ENCODE data around the gene CTPS1. TPM values are rescaled to one million over a fixed set of nuclear protein-coding genes. Genes with fewer than 3 reads are reported as not detected.

CTPS1 gene
- total and polyA plus RNA-seq, 2 experiments from 2014 or later, result 19.8 to 30.3 TPM

DNA sequence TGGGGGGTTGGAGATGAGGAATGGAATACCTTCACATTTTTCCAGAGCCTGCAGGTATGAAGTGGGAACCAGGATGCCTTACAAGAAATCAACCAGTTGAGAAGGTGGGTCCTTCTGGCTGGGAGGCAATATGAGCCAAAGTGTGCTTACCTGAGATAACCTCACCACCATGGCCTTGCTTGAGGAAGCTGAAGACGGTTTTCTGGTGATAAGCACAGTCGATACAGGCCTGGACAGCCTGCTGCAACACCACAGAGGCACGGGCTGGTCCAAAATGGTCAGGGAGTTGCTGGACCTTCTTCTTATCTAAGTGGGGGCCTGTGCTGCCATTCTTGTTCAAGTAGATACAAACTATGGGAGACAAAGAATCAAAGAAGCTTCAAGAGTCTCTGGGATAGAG, 69.0 kb downstream of the CTPS1 start:
- H3K79me2 ChIP-seq (ENCODE audit: insufficient read depth), result no peaks in the 10 kb centered on the region
- TF ChIP-seq EZH2phosphoT487 (IDR thresholded peaks at IDR 0.05; ENCODE audit: insufficient read depth, low read depth) (no peak), EZH2 (IDR thresholded peaks at IDR 0.05; ENCODE audit: insufficient read depth, poor library complexity, severe bottlenecking) (no peak)
- no peaks in the 10 kb centered on the region for H3K27me3 ChIP-seq (replicated peaks; ENCODE audit: insufficient read depth)
- no peak overlapping the region for H3K27ac ChIP-seq
- H3K9me3 ChIP-seq (ENCODE audit: low read depth), result no peaks in the 10 kb centered on the region
- no peak overlapping the region for H3K4me2 ChIP-seq (ENCODE audit: unreplicated experiment)
- no peaks in the 10 kb centered on the region for H3K4me1 ChIP-seq (ENCODE audit: insufficient read depth)
- H4K20me1 ChIP-seq (ENCODE audit: insufficient read depth), result no peaks in the 10 kb centered on the region
- no peak overlapping the region for H3K4me3 ChIP-seq
- in situ Hi-C loops (cut with MboI), result no loop called here
- H3K9me2 ChIP-seq (ENCODE audit: insufficient read depth), result no peaks in the 10 kb centered on the region
- H3K36me3 ChIP-seq (ENCODE audit: low read depth), result no peaks in the 10 kb centered on the region
- H3K9ac ChIP-seq, result no peak overlapping the region
- no peak overlapping the region for H2AFZ ChIP-seq
- no peak for DNase-seq
- 81 to 95% methylated on average over 3 of the region's 3 CpGs for WGBS, 2 experiments (ENCODE audit: low coverage in 1 of 2, low lambda C conversion rate in 2 of 2, missing lambda C conversion rate in 2 of 2)
- no peaks in the 10 kb centered on the region for H3F3A ChIP-seq (ENCODE audit: insufficient read depth)

DNA sequence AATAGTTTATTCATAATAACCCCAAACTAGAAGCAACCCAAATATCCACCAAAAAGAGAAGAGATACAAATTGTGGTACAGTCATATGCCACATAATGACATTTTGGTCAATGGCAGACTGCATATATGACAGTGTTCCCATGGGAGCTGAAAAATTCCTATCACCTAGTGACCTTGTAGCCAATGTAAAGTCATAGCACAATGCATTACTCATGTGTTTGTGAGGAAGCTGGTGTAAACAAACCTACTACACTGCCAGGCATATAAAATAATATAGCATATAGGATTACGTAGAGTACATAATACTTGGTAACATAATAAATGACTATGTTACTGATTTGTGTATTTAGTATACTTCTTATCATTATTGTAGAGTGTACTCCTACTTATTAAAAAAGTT, 71.5 kb downstream of the CTPS1 start:
- no peak overlapping the region for H3K4me3 ChIP-seq
- no peak overlapping the region for H2AFZ ChIP-seq
- no peak for TF ChIP-seq EZH2phosphoT487 (IDR thresholded peaks at IDR 0.05; ENCODE audit: insufficient read depth, low read depth)
- no peak for TF ChIP-seq EZH2 (IDR thresholded peaks at IDR 0.05; ENCODE audit: insufficient read depth, poor library complexity, severe bottlenecking)
- H3K9ac ChIP-seq, result no peak overlapping the region
- H3K4me1 ChIP-seq (ENCODE audit: insufficient read depth), result no peaks in the 10 kb centered on the region
- H3K9me2 ChIP-seq (ENCODE audit: insufficient read depth), result no peaks in the 10 kb centered on the region
- H3K9me3 ChIP-seq (ENCODE audit: low read depth), result no peaks in the 10 kb centered on the region
- 100% methylated on average over 1 of the region's 1 CpG for WGBS, 2 experiments (ENCODE audit: low coverage in 1 of 2, low lambda C conversion rate in 2 of 2, missing lambda C conversion rate in 2 of 2)
- in situ Hi-C loops (cut with MboI), result no loop called here
- no peak overlapping the region for H3K4me2 ChIP-seq (ENCODE audit: unreplicated experiment)
- H3K27ac ChIP-seq, result no peak overlapping the region
- no peaks in the 10 kb centered on the region for H3K27me3 ChIP-seq (replicated peaks; ENCODE audit: insufficient read depth)
- H3K36me3 ChIP-seq (ENCODE audit: low read depth), result no peaks in the 10 kb centered on the region
- H3F3A ChIP-seq (ENCODE audit: insufficient read depth), result no peaks in the 10 kb centered on the region
- H4K20me1 ChIP-seq (ENCODE audit: insufficient read depth), result no peaks in the 10 kb centered on the region
- DNase-seq, result no peak
- H3K79me2 ChIP-seq (ENCODE audit: insufficient read depth), result no peaks in the 10 kb centered on the region

DNA sequence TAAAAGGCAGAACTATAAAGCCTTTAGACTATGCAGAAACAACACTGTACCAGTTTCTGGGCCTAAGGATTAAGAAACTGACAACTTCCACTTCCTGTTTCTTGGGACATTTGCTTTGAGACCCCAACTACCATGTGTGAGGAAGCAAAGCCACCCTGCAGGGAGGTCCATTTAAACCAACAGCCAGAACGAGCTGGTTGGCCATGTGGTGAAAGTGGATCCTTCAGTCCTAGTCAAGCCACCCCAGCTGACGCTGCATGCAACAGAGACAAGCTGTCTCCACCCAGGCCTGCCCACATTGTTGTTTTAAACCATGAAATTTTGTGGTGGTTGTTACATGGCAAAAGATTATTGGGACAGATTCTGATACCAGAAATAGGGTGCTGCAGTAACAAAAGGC, 73.8 kb downstream of the CTPS1 start:
- TF ChIP-seq EZH2 (IDR thresholded peaks at IDR 0.05; ENCODE audit: insufficient read depth, poor library complexity, severe bottlenecking) (no peak), EZH2phosphoT487 (IDR thresholded peaks at IDR 0.05; ENCODE audit: insufficient read depth, low read depth) (no peak)

DNA sequence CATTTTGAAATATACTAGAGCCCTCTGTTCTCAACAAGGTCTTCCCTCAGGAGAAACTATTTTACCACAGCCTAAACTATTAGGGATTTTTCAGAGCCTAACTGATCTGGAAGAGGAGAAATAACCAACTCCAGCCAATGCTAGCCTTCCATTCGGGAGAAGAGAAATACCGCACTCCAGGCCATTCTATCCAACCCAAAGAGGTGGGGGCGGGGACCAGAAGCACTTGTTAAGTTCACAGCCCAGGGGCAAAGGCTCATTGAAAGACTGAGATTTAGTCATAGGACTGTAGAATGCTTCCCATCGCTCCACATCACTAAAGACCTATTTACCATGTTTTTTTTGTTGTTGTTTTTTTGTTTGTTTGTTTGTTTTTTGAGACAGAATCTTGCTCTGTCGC, 77.4 kb downstream of the CTPS1 start:
- no peak overlapping the region for H3K4me2 ChIP-seq (ENCODE audit: unreplicated experiment)
- H3K36me3 ChIP-seq (ENCODE audit: low read depth), result no peaks in the 10 kb centered on the region
- no peak overlapping the region for H3K9ac ChIP-seq
- no peaks in the 10 kb centered on the region for H3K9me2 ChIP-seq (ENCODE audit: insufficient read depth)
- in situ Hi-C loops (cut with MboI), result no loop called here
- H3K9me3 ChIP-seq (ENCODE audit: low read depth), result no peaks in the 10 kb centered on the region
- no peak overlapping the region for H3K27ac ChIP-seq
- TF ChIP-seq EZH2 (IDR thresholded peaks at IDR 0.05; ENCODE audit: insufficient read depth, poor library complexity, severe bottlenecking), result no peak
- no peak for TF ChIP-seq EZH2phosphoT487 (IDR thresholded peaks at IDR 0.05; ENCODE audit: insufficient read depth, low read depth)
- no peaks in the 10 kb centered on the region for H3K4me1 ChIP-seq (ENCODE audit: insufficient read depth)
- WGBS, 2 experiments (ENCODE audit: low coverage in 1 of 2, low lambda C conversion rate in 2 of 2, missing lambda C conversion rate in 2 of 2), result 98 to 99% methylated on average over 5 of the region's 5 CpGs
- H3K4me3 ChIP-seq, result no peak overlapping the region
- H3K27me3 ChIP-seq (replicated peaks; ENCODE audit: insufficient read depth), result no peaks in the 10 kb centered on the region
- no peaks in the 10 kb centered on the region for H3K79me2 ChIP-seq (ENCODE audit: insufficient read depth)
- H2AFZ ChIP-seq, result no peak overlapping the region
- H3F3A ChIP-seq (ENCODE audit: insufficient read depth), result no peaks in the 10 kb centered on the region
- no peaks in the 10 kb centered on the region for H4K20me1 ChIP-seq (ENCODE audit: insufficient read depth)
- no peak for DNase-seq

More for the DNA sequence above, 73.8 kb downstream of the CTPS1 start:
- no peak overlapping the region for H3K27ac ChIP-seq
- no peak overlapping the region for H3K4me2 ChIP-seq (ENCODE audit: unreplicated experiment)
- H3K4me1 ChIP-seq (ENCODE audit: insufficient read depth), result no peaks in the 10 kb centered on the region
- 93 to 100% methylated on average over 2 of the region's 2 CpGs for WGBS, 2 experiments (ENCODE audit: low coverage in 1 of 2, low lambda C conversion rate in 2 of 2, missing lambda C conversion rate in 2 of 2)
- H3F3A ChIP-seq (ENCODE audit: insufficient read depth), result no peaks in the 10 kb centered on the region
- H3K9ac ChIP-seq, result no peak overlapping the region
- no peak for DNase-seq
- no peaks in the 10 kb centered on the region for H3K36me3 ChIP-seq (ENCODE audit: low read depth)
- in situ Hi-C loops (cut with MboI), result no loop called here
- no peaks in the 10 kb centered on the region for H3K9me3 ChIP-seq (ENCODE audit: low read depth)
- H3K9me2 ChIP-seq (ENCODE audit: insufficient read depth), result no peaks in the 10 kb centered on the region
- no peak overlapping the region for H3K4me3 ChIP-seq
- H3K79me2 ChIP-seq (ENCODE audit: insufficient read depth), result no peaks in the 10 kb centered on the region
- no peak overlapping the region for H2AFZ ChIP-seq
- H3K27me3 ChIP-seq (replicated peaks; ENCODE audit: insufficient read depth), result no peaks in the 10 kb centered on the region
- no peaks in the 10 kb centered on the region for H4K20me1 ChIP-seq (ENCODE audit: insufficient read depth)

Small RNA genes within 50 kb of the gene (small RNA-seq; reads per million reads assigned to genes)
- not detected for gene UBE2V1P8 (ENCODE audit: low read depth, low replicate concordance)

Other genes starting within 250 kb of the CTPS1 start
- not detected in 2 replicates for gene KCNQ4, start 195.9 kb upstream of the CTPS1 start, total RNA-seq (2014; rRNA removed; shearing (Covaris generic))
- not detected in 2 replicates for gene KCNQ4, start 195.9 kb upstream of the CTPS1 start, polyA plus RNA-seq (2016; fragmentation: Nextera tagmentation; extraction: Ambion mirVana)
- not detected in 2 replicates for gene CITED4, start 117.3 kb upstream of the CTPS1 start, total RNA-seq (2014; rRNA removed; shearing (Covaris generic))
- 0.19 TPM in 1 of 2 replicates, not detected in the other for gene CITED4, start 117.3 kb upstream of the CTPS1 start, polyA plus RNA-seq (2016; fragmentation: Nextera tagmentation; extraction: Ambion mirVana)
- gene SLFNL1, start 42.0 kb downstream of the CTPS1 start, total RNA-seq (2014; rRNA removed; shearing (Covaris generic)), result 0.11 TPM in 1 of 2 replicates, not detected in the other
- 0.21 TPM in 1 of 2 replicates, not detected in the other for gene SLFNL1, start 42.0 kb downstream of the CTPS1 start, polyA plus RNA-seq (2016; fragmentation: Nextera tagmentation; extraction: Ambion mirVana)

All from GM23248 (cell line).